ENCODE measurements around the gene ERLEC1.

Gene ERLEC1

GRCh38 chr2:53867773-53868172 lies 80.9 kb downstream of the ERLEC1 start:
- no peak for DNase-seq
- peaks cover 70% of the 10 kb centered on the region for H3K36me3 Mint-ChIP-seq (ENCODE audit: low read depth)
- H3K27ac Mint-ChIP-seq = no peak overlapping the region
- no peaks in the 10 kb centered on the region for H3K27me3 Mint-ChIP-seq
- peaks cover 6% of the 10 kb centered on the region for H3K4me1 Mint-ChIP-seq (ENCODE audit: low read depth)
- no peak overlapping the region for H3K4me3 Mint-ChIP-seq
- no peaks in the 10 kb centered on the region for H3K9me3 Mint-ChIP-seq
